Mesendoderm (in vitro differentiated cells): ENCODE measurements around the gene TRPC4AP.

Experiments
- DNase-seq: peaks from one replicate; pipeline ENCODE4 v3.0.0; 2013
- H2AK5ac ChIP-seq: 2 replicates; pipeline ENCODE4 v1.6.1; 2013; ENCODE audit warnings: low read length, inconsistent platforms
- H2BK120ac ChIP-seq: 2 replicates; pipeline ENCODE4 v1.6.1; 2013; ENCODE audit warnings: low read depth, mild to moderate bottlenecking, low read length, moderate library complexity, mixed read lengths
- H2BK15ac ChIP-seq: replicated peaks from 2 replicates; pipeline ENCODE4 v1.6.1; 2013; ENCODE audit warnings: low read depth, mild to moderate bottlenecking, moderate library complexity
- H2BK5ac ChIP-seq: 2 replicates; pipeline ENCODE4 v1.6.1; 2013; ENCODE audit warnings: low read length, inconsistent platforms
- H3K18ac ChIP-seq: 2 replicates; pipeline ENCODE4 v1.6.1; 2013; ENCODE audit warnings: mild to moderate bottlenecking, low read length, mixed read lengths
- H3K23ac ChIP-seq: one replicate; pipeline ENCODE4 v1.6.1; 2013; ENCODE audit warnings: low read length
- H3K27ac ChIP-seq: 2 replicates; pipeline ENCODE4 v1.5.1; 2013; ENCODE audit warnings: low read depth, mild to moderate bottlenecking, inconsistent platforms, low read length, moderate library complexity
- H3K27me3 ChIP-seq: 2 replicates; pipeline ENCODE4 v1.6.1; 2013; ENCODE audit warnings: low read length, control low read depth, mild to moderate bottlenecking, inconsistent platforms; ENCODE audit not compliant: insufficient read depth, poor library complexity
- H3K36me3 ChIP-seq: 2 replicates; pipeline ENCODE4 v1.6.1; 2013; ENCODE audit warnings: low read length, inconsistent platforms; ENCODE audit not compliant: control insufficient read depth, insufficient read depth
- H3K4ac ChIP-seq: one replicate; pipeline ENCODE4 v1.6.1; 2013; ENCODE audit warnings: low read depth, mild to moderate bottlenecking, low read length, moderate library complexity
- H3K4me1 ChIP-seq: 2 replicates; pipeline ENCODE4 v1.6.1; 2013; ENCODE audit warnings: low read depth, low read length, inconsistent platforms; ENCODE audit not compliant: control insufficient read depth
- H3K4me2 ChIP-seq: 2 replicates; pipeline ENCODE4 v1.6.1; 2013; ENCODE audit warnings: low read length
- H3K4me3 ChIP-seq: 2 replicates; pipeline ENCODE4 v1.5.1; 2013; ENCODE audit warnings: mild to moderate bottlenecking, low read length
- H3K56ac ChIP-seq: one replicate; pipeline ENCODE4 v1.6.1; 2013; ENCODE audit warnings: low read length
- H3K79me1 ChIP-seq: 2 replicates; pipeline ENCODE4 v1.6.1; 2013; ENCODE audit warnings: low read length, inconsistent platforms
- H3K79me2 ChIP-seq: 2 replicates; pipeline ENCODE4 v1.6.1; 2013; ENCODE audit warnings: mild to moderate bottlenecking, low read length; ENCODE audit not compliant: control insufficient read depth, insufficient read depth
- H3K9ac ChIP-seq: 2 replicates; pipeline ENCODE4 v1.6.1; 2013; ENCODE audit warnings: low read length, inconsistent platforms
- H4K5ac ChIP-seq: one replicate; pipeline ENCODE4 v1.6.1; 2013; ENCODE audit warnings: low read length
- H4K8ac ChIP-seq: one replicate; pipeline ENCODE4 v1.6.1; 2013; ENCODE audit warnings: low read depth, mild to moderate bottlenecking, control low read depth, low read length, moderate library complexity
- WGBS: extraction: QIAGEN DNeasy Blood & Tissue Kit; methylation state at CpG from one replicate; pipeline ENCODE4 v1.1.7; 2013; ENCODE audit warnings: low lambda C conversion rate, missing lambda C conversion rate; ENCODE audit not compliant: insufficient coverage; ENCODE audit errors: extremely low coverage; 5-methylcytosine and 5-hydroxymethylcytosine counted together

Gene TRPC4AP

DNA sequence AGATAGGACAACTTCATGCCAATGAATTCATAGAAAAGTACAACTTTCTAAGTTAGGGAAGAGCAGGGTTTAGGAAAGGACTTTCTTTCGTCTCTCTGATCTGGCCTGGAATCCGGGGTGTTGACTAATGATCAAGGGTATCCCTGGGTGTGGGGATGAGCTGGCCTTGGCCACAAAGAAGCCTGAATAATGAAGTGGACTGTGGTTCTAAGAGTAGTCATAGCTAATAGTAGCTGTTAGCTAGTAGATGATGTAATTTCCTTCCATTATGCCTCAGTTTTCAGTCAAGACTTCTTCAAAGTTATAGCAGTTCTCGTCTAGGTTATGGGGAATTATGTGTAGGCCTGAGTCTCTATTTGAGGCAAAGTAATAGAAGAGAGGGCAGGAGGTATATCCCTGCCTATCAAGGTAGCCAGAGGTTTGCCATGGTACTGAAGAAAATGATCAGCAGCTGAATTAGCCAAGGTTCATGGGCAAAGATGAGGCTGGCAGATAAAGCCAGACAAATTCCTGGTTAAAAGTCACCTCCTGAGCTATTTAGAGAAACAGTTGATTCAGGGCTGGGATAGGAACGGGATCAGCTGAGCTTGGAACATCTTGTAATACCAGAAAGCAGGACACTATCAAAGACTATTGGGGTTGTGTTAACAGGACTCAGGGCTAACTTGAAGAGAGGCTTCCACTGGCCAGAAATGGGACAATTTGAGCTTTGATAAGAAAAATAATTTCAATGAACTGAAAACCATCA is 18.7 kb upstream of the TRPC4AP start:
- Histone ChIP-seq H3K18ac (no peak overlapping the region), H3K4me3 (no peak overlapping the region), H3K56ac (no peak overlapping the region), H3K4me2 (no peak overlapping the region), H3K27ac (no peak overlapping the region), H3K9ac (no peak overlapping the region), H2BK120ac (no peak overlapping the region), H4K5ac (no peak overlapping the region), H3K36me3 (no peaks in the 10 kb centered on the region), H3K79me1 (no peaks in the 10 kb centered on the region), H3K4ac (no peak overlapping the region), H3K23ac (no peak overlapping the region), H3K4me1 (no peaks in the 10 kb centered on the region), H3K27me3 (no peaks in the 10 kb centered on the region), H4K8ac (no peak overlapping the region), H3K79me2 (no peaks in the 10 kb centered on the region), H2AK5ac (no peak overlapping the region), H2BK5ac (no peak overlapping the region), H2BK15ac (no peak overlapping the region)
- no CpG with 5 or more reads among the region's 4 CpGs for WGBS
- no peak for DNase-seq

GRCh38 chr20:35108921-35109320 is 16.3 kb upstream of the TRPC4AP start:
- Histone ChIP-seq H2BK15ac (no peak overlapping the region), H3K4ac (no peak overlapping the region), H4K8ac (no peak overlapping the region), H3K4me1 (no peaks in the 10 kb centered on the region), H3K79me1 (no peaks in the 10 kb centered on the region), H3K27ac (no peak overlapping the region), H3K27me3 (no peaks in the 10 kb centered on the region), H3K9ac (no peak overlapping the region), H4K5ac (no peak overlapping the region), H2AK5ac (no peak overlapping the region), H3K79me2 (no peaks in the 10 kb centered on the region), H2BK120ac (no peak overlapping the region), H3K4me3 (no peak overlapping the region), H3K23ac (no peak overlapping the region), H3K18ac (no peak overlapping the region), H3K4me2 (no peak overlapping the region), H2BK5ac (no peak overlapping the region), H3K36me3 (no peaks in the 10 kb centered on the region), H3K56ac (no peak overlapping the region)
- no CpG with 5 or more reads among the region's 4 CpGs for WGBS
- DNase-seq = no peak

GRCh38 chr20:35106827-35107380 is 14.3 kb upstream of the TRPC4AP start:
- no peaks in the 10 kb centered on the region for H3K79me1 ChIP-seq
- H4K5ac ChIP-seq = no peak overlapping the region
- no peak overlapping the region for H3K56ac ChIP-seq
- no CpG with 5 or more reads among the region's 1 CpG for WGBS
- H3K27ac ChIP-seq = no peak overlapping the region
- H3K4me2 ChIP-seq = no peak overlapping the region
- no peak for DNase-seq
- no peak overlapping the region for H3K18ac ChIP-seq
- H3K23ac ChIP-seq = no peak overlapping the region
- H2BK120ac ChIP-seq = no peak overlapping the region
- H2BK15ac ChIP-seq = no peak overlapping the region
- no peak overlapping the region for H4K8ac ChIP-seq
- H2AK5ac ChIP-seq = no peak overlapping the region
- no peaks in the 10 kb centered on the region for H3K79me2 ChIP-seq
- H3K36me3 ChIP-seq = no peaks in the 10 kb centered on the region
- no peak overlapping the region for H3K9ac ChIP-seq
- no peaks in the 10 kb centered on the region for H3K4me1 ChIP-seq
- H3K4me3 ChIP-seq = no peak overlapping the region
- H2BK5ac ChIP-seq = no peak overlapping the region
- no peak overlapping the region for H3K4ac ChIP-seq
- no peaks in the 10 kb centered on the region for H3K27me3 ChIP-seq

DNA sequence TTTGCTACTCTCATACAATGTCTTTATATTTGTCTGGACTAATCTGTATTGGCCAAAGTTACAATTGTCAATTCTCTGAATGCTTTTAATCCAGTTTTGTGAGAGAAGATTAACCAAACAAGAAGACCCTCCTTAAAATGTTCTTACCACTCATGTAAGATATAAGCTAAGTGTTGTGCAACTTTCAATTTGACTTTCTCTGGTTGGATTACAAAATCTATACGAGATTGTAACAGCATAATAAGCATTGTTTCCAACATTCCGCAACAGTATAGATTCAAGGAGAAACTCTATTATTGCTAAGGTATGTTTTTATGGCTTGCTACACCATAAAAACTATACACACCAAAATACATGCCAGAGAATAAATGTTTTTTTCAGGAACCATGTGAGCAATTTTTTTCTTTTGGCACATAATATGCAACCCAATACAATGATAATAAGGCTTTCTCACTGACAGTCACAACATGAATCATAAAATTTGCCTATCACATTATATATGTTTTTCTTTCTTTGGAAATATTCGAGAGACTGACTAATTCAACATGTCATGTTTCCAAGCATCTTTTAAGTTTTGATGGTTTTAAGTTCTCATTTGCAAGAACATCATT is 12.2 kb upstream of the TRPC4AP start:
- Histone ChIP-seq H3K4me2 (no peak overlapping the region), H2BK120ac (no peak overlapping the region), H3K4ac (no peak overlapping the region), H4K5ac (no peak overlapping the region), H2BK15ac (no peak overlapping the region), H3K9ac (no peak overlapping the region), H3K23ac (no peak overlapping the region), H3K79me1 (no peaks in the 10 kb centered on the region), H3K56ac (no peak overlapping the region), H3K27ac (no peak overlapping the region), H3K4me3 (no peak overlapping the region), H2BK5ac (no peak overlapping the region), H3K18ac (no peak overlapping the region), H2AK5ac (no peak overlapping the region), H3K36me3 (no peaks in the 10 kb centered on the region), H4K8ac (no peak overlapping the region), H3K27me3 (no peaks in the 10 kb centered on the region), H3K4me1 (no peaks in the 10 kb centered on the region), H3K79me2 (no peaks in the 10 kb centered on the region)
- WGBS = no CpG with 5 or more reads among the region's 3 CpGs
- no peak for DNase-seq

GRCh38 chr20:35101620-35102019 is 9.0 kb upstream of the TRPC4AP start:
- no peak overlapping the region for H3K18ac ChIP-seq
- H4K5ac ChIP-seq = no peak overlapping the region
- H3K4ac ChIP-seq = no peak overlapping the region
- H2BK5ac ChIP-seq = no peak overlapping the region
- H3K56ac ChIP-seq = no peak overlapping the region
- no peak overlapping the region for H3K4me2 ChIP-seq
- H3K27ac ChIP-seq = no peak overlapping the region
- H3K4me3 ChIP-seq = no peak overlapping the region
- H3K36me3 ChIP-seq = no peaks in the 10 kb centered on the region
- no CpG with 5 or more reads among the region's 8 CpGs for whole genome bisulfite sequencing
- no peak overlapping the region for H3K23ac ChIP-seq
- H3K27me3 ChIP-seq = no peaks in the 10 kb centered on the region
- H3K4me1 ChIP-seq = no peaks in the 10 kb centered on the region
- no peak overlapping the region for H2AK5ac ChIP-seq
- no peak overlapping the region for H3K9ac ChIP-seq
- no peaks in the 10 kb centered on the region for H3K79me1 ChIP-seq
- no peak overlapping the region for H4K8ac ChIP-seq
- DNase-seq = no peak
- H3K79me2 ChIP-seq = no peaks in the 10 kb centered on the region
- H2BK15ac ChIP-seq = no peak overlapping the region
- no peak overlapping the region for H2BK120ac ChIP-seq
